ENCODE measurements around the gene RAB31. TPM values are rescaled to one million over a fixed set of nuclear protein-coding genes. Genes with fewer than 3 reads are reported as not detected.

RAB31 gene
- total and polyA plus RNA-seq, 3 donors from 2014 or later, result 75.9 to 110 (median 81.5) TPM

- Histone ChIP-seq H3K36me3 (ENCODE audit: low read depth, missing control alignments) (no peaks in the 10 kb centered on the region), H3K4me3 (no peak overlapping the region), H3K27me3 (no peaks in the 10 kb centered on the region), H3K27ac (peak overlapping the region; percentile 35 to 62), H3K4me1 (peaks cover 30% of the 10 kb centered on the region), H3K9me3 (no peaks in the 10 kb centered on the region)
- DNase-seq, result no peak
- TF ChIP-seq CTCF (IDR thresholded peaks at IDR 0.05), result no peak
- no peak for TF ChIP-seq POLR2A (IDR thresholded peaks at IDR 0.05)
- intact Hi-C loops (cut with DNase I; ENCODE audit: low total_unique reads), result no loop called here
- 59 to 62% methylated on average over 17 to 19 of the region's 19 CpGs for WGBS, 2 donors
Measured at GRCh38 chr18:9803698-9804516, 95.8 kb downstream of the RAB31 start.

DNA sequence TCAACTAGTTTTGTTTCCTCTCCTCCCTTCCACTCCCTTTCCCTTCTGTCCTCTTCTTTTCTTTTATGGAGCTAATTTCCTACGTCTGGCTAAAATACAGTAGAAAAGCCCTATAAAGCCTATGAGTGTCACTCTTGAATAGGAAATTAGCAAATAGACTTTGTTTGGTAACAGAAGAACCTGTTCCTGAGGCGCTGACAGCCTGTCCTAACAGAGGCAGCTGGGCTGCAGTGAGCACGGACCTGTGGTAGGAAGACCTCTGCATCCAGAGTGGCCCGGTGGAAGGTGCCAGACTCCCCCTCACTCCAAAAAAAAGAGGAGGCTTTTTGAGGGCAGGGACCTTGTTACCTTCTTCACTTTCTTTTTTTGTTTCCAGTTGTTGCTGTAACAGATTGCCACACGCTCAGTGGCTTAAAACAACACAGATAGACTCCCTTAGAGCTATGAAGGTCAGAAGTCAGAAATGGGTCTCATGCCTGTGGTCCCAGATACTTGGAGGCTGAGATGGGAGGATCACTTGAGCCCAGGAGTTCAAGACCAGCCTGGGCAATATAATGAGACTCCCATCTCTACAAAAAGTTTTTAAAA, 96.5 kb downstream of the RAB31 start:
- 42 to 52% methylated on average over 5 of the region's 5 CpGs for WGBS, 2 donors
- no peaks in the 10 kb centered on the region for H3K9me3 ChIP-seq
- peak overlapping the region; percentile 13 to 62 for H3K27ac ChIP-seq
- H3K36me3 ChIP-seq (ENCODE audit: low read depth, missing control alignments), result no peaks in the 10 kb centered on the region
- H3K4me1 ChIP-seq, result peaks cover 35% of the 10 kb centered on the region
- DNase-seq, result no peak
- H3K27me3 ChIP-seq, result no peaks in the 10 kb centered on the region
- H3K4me3 ChIP-seq, result no peak overlapping the region
- TF ChIP-seq POLR2A (IDR thresholded peaks at IDR 0.05), result no peak
- no peak for TF ChIP-seq CTCF (IDR thresholded peaks at IDR 0.05)
- intact Hi-C loops (cut with DNase I; ENCODE audit: low total_unique reads), result no loop called here

- no peaks in the 10 kb centered on the region for H3K9me3 ChIP-seq
- no peak for TF ChIP-seq CTCF (IDR thresholded peaks at IDR 0.05)
- no peak for TF ChIP-seq POLR2A (IDR thresholded peaks at IDR 0.05)
- H3K4me1 ChIP-seq, result peaks cover 48% of the 10 kb centered on the region
- DNase-seq, result no peak
- peak overlapping the region in 1 of 2 donors; percentile 10 for H3K27ac ChIP-seq
- no peaks in the 10 kb centered on the region for H3K36me3 ChIP-seq (ENCODE audit: low read depth, missing control alignments)
- no peak overlapping the region for H3K4me3 ChIP-seq
- intact Hi-C loops (cut with DNase I; ENCODE audit: low total_unique reads), result no loop called here
- 92 to 95% methylated on average over 9 of the region's 9 CpGs for WGBS, 2 donors
- H3K27me3 ChIP-seq, result no peaks in the 10 kb centered on the region
Measured at GRCh38 chr18:9806905-9807304, 98.8 kb downstream of the RAB31 start.

DNA sequence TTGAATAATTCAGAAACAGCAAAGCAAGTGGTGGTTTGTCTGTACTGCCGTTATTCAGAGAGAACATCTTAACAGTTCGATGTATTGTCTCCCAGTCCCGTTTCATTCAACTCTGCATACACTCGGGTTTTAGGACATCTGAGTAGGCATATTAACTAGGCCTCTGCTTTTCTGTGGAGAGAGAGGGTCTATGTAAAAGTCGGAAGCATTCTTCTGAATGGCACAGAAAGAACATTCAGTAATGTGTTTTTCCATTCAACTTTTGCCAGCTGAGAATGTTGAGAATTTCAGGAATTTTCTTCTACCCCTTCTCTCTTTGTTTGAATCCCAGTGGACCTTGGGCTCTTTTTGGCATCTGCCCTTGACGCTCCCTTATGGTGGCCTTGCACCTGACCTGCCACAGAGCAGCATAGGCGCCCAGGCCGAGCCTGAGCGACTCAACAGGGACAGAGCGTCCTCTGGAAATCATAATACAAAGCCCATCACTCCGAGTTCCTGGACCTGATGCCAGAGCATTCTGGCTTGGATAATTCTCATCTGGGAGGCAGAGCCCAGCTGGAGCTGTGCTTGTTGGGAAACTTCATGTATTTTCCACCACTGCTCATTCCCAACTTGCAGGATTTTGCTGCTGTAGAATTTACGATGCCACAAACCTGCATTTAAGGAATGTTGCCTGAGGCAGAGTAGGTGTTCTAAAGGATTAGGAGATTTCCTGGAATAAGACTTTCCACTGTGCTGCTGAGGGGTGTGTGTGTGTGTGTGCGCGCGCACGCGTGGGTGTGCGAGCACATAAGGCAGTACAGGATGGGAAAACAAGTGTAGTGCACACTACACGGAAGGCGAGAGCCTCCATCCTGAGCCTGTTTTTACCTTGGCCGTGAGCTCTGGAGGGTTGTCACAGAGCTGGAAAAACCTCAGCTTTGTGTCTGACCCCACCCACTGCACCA, 100.5 kb downstream of the RAB31 start:
- H3K9me3 ChIP-seq, result no peaks in the 10 kb centered on the region
- peaks cover 36% of the 10 kb centered on the region for H3K4me1 ChIP-seq
- WGBS, 2 donors, result 28 to 47% methylated on average over 20 to 21 of the region's 21 CpGs
- H3K27ac ChIP-seq, result peak overlapping the region in 1 of 2 donors; percentile 78
- H3K27me3 ChIP-seq, result no peaks in the 10 kb centered on the region
- H3K36me3 ChIP-seq (ENCODE audit: low read depth, missing control alignments), result no peaks in the 10 kb centered on the region
- TF ChIP-seq POLR2A (IDR thresholded peaks at IDR 0.05) (no peak), CTCF (IDR thresholded peaks at IDR 0.05) (no peak)
- DNase-seq, result peak; percentile 65
- no peak overlapping the region for H3K4me3 ChIP-seq
- intact Hi-C loops (cut with DNase I; ENCODE audit: low total_unique reads), result no loop called here

All from testis (tissue), 3 donors.